ENCODE data around the gene ZMYND10.

Gene ZMYND10

GRCh38 chr3:50300681-50301254 is 44.8 kb downstream of the ZMYND10 start:
- DNase-seq, result no peak

- DNase-seq, result no peak
These were observed 45.4 kb downstream of the ZMYND10 start for GRCh38 chr3:50299929-50300680.

GRCh38 chr3:50299638-50299928 is 45.9 kb downstream of the ZMYND10 start:
- DNase-seq, result no peak

- peak; percentile 95 for DNase-seq
These were observed 46.5 kb downstream of the ZMYND10 start, which contains the start of the genes HYAL3 and NAA80 for GRCh38 chr3:50298836-50299637. TSS of gene HYAL3 (minus strand) at chr3:50299405. CDS start at chr3:50295602, 3,803 bp downstream. TSS of gene NAA80 (minus strand) at chr3:50299405. CDS start at chr3:50297463, 1,942 bp downstream.

GRCh38 chr3:50297896-50298725 is 47.4 kb downstream of the ZMYND10 start:
- no peak for DNase-seq

- DNase-seq, result no peak
These were observed 48.2 kb downstream of the ZMYND10 start for GRCh38 chr3:50297384-50297775.

- no peak for DNase-seq
These were observed 48.7 kb downstream of the ZMYND10 start for GRCh38 chr3:50296721-50297383.

- DNase-seq, result no peak
These were observed 49.7 kb downstream of the ZMYND10 start for GRCh38 chr3:50295553-50296431.

GRCh38 chr3:50294492-50295403 is 50.8 kb downstream of the ZMYND10 start:
- DNase-seq, result no peak

- no peak for DNase-seq
These were observed 51.4 kb downstream of the ZMYND10 start for GRCh38 chr3:50294089-50294488.

GRCh38 chr3:50293079-50293801 is 52.3 kb downstream of the ZMYND10 start:
- DNase-seq, result no peak

GRCh38 chr3:50292159-50293078 is 53.1 kb downstream of the ZMYND10 start, which contains the start of gene IFRD2:
TSS of gene IFRD2 (minus strand) at chr3:50292429. CDS start at chr3:50292274, 155 bp downstream.
- peak; percentile 91 for DNase-seq
